ENCODE measurements around the gene SCRN3.

DNA sequence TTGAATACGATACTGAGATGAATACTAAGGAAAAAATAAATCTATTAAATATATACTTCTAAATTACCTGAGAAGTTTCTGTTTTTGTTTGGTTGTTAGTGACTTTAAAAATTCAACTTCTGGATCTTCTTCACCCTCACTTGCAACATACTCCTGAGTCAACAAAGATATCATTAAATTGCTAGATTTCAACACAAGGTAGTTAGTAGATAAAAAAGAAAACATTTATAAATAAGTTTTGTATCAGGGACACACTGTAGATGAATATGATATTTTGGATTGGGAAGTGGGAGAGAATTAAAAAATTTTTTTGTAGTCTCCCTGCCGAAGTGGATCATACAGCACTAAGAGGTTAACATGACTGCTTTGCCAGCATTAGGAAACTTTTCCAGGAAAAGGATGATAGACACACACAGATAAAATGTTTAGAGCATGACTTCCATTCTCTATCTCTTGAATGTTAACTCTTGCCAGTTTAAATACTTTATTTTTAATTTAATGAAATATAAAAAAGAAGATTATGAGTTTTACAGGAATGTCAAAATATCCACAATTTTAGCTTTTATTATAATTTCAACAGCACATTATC lies 44.8 kb upstream of the SCRN3 start:
- TF ChIP-seq, protein P1, sequence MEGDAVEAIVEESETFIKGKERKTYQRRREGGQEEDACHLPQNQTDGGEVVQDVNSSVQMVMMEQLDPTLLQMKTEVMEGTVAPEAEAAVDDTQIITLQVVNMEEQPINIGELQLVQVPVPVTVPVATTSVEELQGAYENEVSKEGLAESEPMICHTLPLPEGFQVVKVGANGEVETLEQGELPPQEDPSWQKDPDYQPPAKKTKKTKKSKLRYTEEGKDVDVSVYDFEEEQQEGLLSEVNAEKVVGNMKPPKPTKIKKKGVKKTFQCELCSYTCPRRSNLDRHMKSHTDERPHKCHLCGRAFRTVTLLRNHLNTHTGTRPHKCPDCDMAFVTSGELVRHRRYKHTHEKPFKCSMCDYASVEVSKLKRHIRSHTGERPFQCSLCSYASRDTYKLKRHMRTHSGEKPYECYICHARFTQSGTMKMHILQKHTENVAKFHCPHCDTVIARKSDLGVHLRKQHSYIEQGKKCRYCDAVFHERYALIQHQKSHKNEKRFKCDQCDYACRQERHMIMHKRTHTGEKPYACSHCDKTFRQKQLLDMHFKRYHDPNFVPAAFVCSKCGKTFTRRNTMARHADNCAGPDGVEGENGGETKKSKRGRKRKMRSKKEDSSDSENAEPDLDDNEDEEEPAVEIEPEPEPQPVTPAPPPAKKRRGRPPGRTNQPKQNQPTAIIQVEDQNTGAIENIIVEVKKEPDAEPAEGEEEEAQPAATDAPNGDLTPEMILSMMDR (conservative IDR thresholded peaks at IDR 0.05; ENCODE audit: low read depth, low read length) = no peak
- no peak for TF ChIP-seq EZH2 (IDR thresholded peaks at IDR 0.05; ENCODE audit: borderline replicate concordance, low read depth, low read length, poor library complexity, severe bottlenecking)

Data from A673 (cell line).